Activated naive CD8-positive, alpha-beta T cell (primary cell): ENCODE data around the gene PCID2.
A peak's percentile ranks its signal among the peaks of the same experiment; 100 is the strongest.
"Not testable (repeated sequence)": the region's sequence is repeated elsewhere in the genome, so short reads cannot be mapped to it uniquely, and the experiment has no call there.

Experiments
- H3K27ac Mint-ChIP-seq: one replicate; pipeline ENCODE4 v1.8.0; 2021; ENCODE audit warnings: mixed read lengths
- H3K27me3 Mint-ChIP-seq: one replicate; pipeline ENCODE4 v1.8.0; 2021; ENCODE audit warnings: mixed read lengths
- H3K36me3 Mint-ChIP-seq: one replicate; pipeline ENCODE4 v1.8.0; 2021; ENCODE audit warnings: mixed read lengths
- H3K4me1 Mint-ChIP-seq: one replicate; pipeline ENCODE4 v1.8.0; 2021; ENCODE audit warnings: low read depth, mixed read lengths
- H3K4me3 Mint-ChIP-seq: one replicate; pipeline ENCODE4 v1.8.0; 2021; ENCODE audit warnings: mild to moderate bottlenecking, mixed read lengths
- H3K9me3 Mint-ChIP-seq: one replicate; pipeline ENCODE4 v1.8.0; 2021; ENCODE audit warnings: low read depth, mixed read lengths

PCID2 gene

GRCh38 chr13:113169277-113170272, 38.9 kb downstream of the PCID2 start:
- no peaks in the 10 kb centered on the region for H3K9me3 Mint-ChIP-seq
- peaks cover 15% of the 10 kb centered on the region for H3K36me3 Mint-ChIP-seq
- no peaks in the 10 kb centered on the region for H3K27me3 Mint-ChIP-seq
- H3K27ac Mint-ChIP-seq, result no peak overlapping the region
- H3K4me3 Mint-ChIP-seq, result no peak overlapping the region
- peaks cover 18% of the 10 kb centered on the region for H3K4me1 Mint-ChIP-seq

GRCh38 chr13:113168211-113168610, 40.3 kb downstream of the PCID2 start:
- no peak overlapping the region for H3K4me3 Mint-ChIP-seq
- peaks cover 22% of the 10 kb centered on the region for H3K4me1 Mint-ChIP-seq
- no peak overlapping the region for H3K27ac Mint-ChIP-seq
- H3K27me3 Mint-ChIP-seq, result no peaks in the 10 kb centered on the region
- H3K36me3 Mint-ChIP-seq, result peaks cover 11% of the 10 kb centered on the region
- H3K9me3 Mint-ChIP-seq, result no peaks in the 10 kb centered on the region

GRCh38 chr13:113167575-113167974, 40.9 kb downstream of the PCID2 start:
- H3K4me3 Mint-ChIP-seq, result no peak overlapping the region
- peaks cover 11% of the 10 kb centered on the region for H3K36me3 Mint-ChIP-seq
- no peak overlapping the region for H3K27ac Mint-ChIP-seq
- H3K27me3 Mint-ChIP-seq, result no peaks in the 10 kb centered on the region
- peaks cover 20% of the 10 kb centered on the region for H3K4me1 Mint-ChIP-seq
- H3K9me3 Mint-ChIP-seq, result no peaks in the 10 kb centered on the region

- no peaks in the 10 kb centered on the region for H3K9me3 Mint-ChIP-seq
- no peak overlapping the region for H3K4me3 Mint-ChIP-seq
- H3K4me1 Mint-ChIP-seq, result peaks cover 20% of the 10 kb centered on the region
- H3K27me3 Mint-ChIP-seq, result no peaks in the 10 kb centered on the region
- H3K27ac Mint-ChIP-seq, result no peak overlapping the region
- peaks cover 11% of the 10 kb centered on the region for H3K36me3 Mint-ChIP-seq
Observed at GRCh38 chr13:113167155-113167554, 41.3 kb downstream of the PCID2 start.

GRCh38 chr13:113166681-113167080, 41.8 kb downstream of the PCID2 start:
- H3K4me3 Mint-ChIP-seq, result no peak overlapping the region
- no peaks in the 10 kb centered on the region for H3K9me3 Mint-ChIP-seq
- peaks cover 20% of the 10 kb centered on the region for H3K4me1 Mint-ChIP-seq
- peaks cover 11% of the 10 kb centered on the region for H3K36me3 Mint-ChIP-seq
- H3K27ac Mint-ChIP-seq, result no peak overlapping the region
- H3K27me3 Mint-ChIP-seq, result no peaks in the 10 kb centered on the region

GRCh38 chr13:113166266-113166665, 42.2 kb downstream of the PCID2 start:
- H3K4me3 Mint-ChIP-seq, result no peak overlapping the region
- peaks cover 21% of the 10 kb centered on the region for H3K4me1 Mint-ChIP-seq
- no peaks in the 10 kb centered on the region for H3K27me3 Mint-ChIP-seq
- peaks cover 11% of the 10 kb centered on the region for H3K36me3 Mint-ChIP-seq
- H3K27ac Mint-ChIP-seq, result peak overlapping the region; percentile 19
- no peaks in the 10 kb centered on the region for H3K9me3 Mint-ChIP-seq

GRCh38 chr13:113164492-113164891, 44.0 kb downstream of the PCID2 start:
- Mint-ChIP-seq H3K27me3 (no peaks in the 10 kb centered on the region), H3K4me1 (peaks cover 29% of the 10 kb centered on the region), H3K36me3 (peaks cover 9% of the 10 kb centered on the region), H3K4me3 (no peak overlapping the region), H3K9me3 (no peaks in the 10 kb centered on the region), H3K27ac (no peak overlapping the region)

DNA sequence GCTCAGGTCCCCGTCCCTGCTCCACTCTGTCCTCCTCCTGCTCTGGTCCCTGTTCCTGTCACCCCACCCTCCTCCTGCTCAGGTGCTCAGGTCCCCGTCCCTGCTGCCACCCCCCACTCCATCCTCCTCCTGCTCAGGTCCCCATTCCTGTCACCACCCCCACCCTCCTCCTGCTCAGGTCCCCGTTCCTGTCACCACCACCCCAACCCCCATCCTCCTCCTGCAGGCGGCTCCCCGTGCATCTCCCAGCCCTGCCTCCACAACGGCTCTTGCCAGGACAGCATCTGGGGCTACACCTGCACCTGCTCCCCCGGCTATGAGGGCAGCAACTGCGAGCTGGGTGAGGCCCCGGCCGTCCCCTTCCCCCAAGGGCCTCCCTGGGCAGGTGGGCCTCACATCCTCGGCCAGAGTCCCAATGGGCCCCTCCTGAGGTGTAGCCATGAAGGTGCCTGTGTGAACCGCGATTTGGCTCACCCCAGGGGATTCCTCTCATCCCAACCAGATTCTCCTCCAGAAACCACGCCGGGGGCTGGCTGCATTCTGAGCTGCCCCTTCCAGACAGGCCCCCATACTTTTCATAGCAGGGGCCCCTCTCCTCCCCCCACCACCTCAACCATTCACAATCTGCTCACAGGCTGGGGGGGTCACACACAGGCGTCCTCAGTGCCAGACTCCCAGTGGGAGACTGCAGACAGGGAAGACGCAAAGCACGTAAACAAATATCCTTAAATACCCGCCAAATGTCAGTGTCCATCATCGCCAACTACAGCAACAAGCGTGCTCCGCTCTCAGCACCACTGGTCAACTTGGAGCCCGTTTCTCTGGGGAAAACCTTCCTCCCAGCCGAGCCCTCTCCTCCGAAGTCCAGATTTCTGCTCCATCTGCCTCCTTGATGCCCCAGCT, 45.4 kb downstream of the PCID2 start:
- H3K9me3 Mint-ChIP-seq, result no peaks in the 10 kb centered on the region
- peaks cover 4% of the 10 kb centered on the region for H3K36me3 Mint-ChIP-seq
- H3K4me1 Mint-ChIP-seq, result peaks cover 29% of the 10 kb centered on the region
- peak overlapping the region; percentile 16 for H3K27ac Mint-ChIP-seq
- H3K27me3 Mint-ChIP-seq, result no peaks in the 10 kb centered on the region
- peak overlapping the region; percentile 35 for H3K4me3 Mint-ChIP-seq

- H3K4me1 Mint-ChIP-seq, result peaks cover 29% of the 10 kb centered on the region
- H3K36me3 Mint-ChIP-seq, H3K27me3 Mint-ChIP-seq, H3K9me3 Mint-ChIP-seq, H3K27ac Mint-ChIP-seq, H3K4me3 Mint-ChIP-seq: not testable (repeated sequence)
Observed at GRCh38 chr13:113161975-113162374, 46.5 kb downstream of the PCID2 start.

DNA sequence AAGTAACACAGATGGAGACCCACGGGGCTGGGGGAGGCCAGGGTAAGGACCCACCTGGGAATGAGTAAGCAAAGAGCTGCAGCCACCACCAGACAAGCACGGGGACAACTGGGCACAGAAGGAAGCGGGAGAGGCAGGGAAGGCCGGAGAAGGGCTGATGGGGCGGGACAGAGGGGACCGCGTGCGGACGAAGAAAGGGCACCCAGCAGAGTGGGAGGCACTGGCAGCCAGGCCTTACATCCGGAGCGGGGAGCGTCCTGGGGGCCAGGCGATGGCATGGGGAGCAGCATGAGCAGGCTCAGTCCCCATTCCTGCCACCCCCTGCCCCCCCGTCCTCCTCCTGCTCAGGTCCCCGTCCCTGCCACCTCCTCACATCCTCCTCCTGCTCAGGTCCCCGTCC, 47.0 kb downstream of the PCID2 start:
- Mint-ChIP-seq H3K4me1 (peaks cover 29% of the 10 kb centered on the region), H3K36me3 (no peaks in the 10 kb centered on the region), H3K27me3 (no peaks in the 10 kb centered on the region), H3K9me3 (no peaks in the 10 kb centered on the region), H3K4me3 (peak overlapping the region; percentile 56), H3K27ac (peak overlapping the region; percentile 16)

GRCh38 chr13:113160983-113161382, 47.5 kb downstream of the PCID2 start:
- Mint-ChIP-seq H3K4me3 (peak overlapping the region; percentile 56), H3K27ac (peak overlapping the region; percentile 16), H3K4me1 (peaks cover 25% of the 10 kb centered on the region)

DNA sequence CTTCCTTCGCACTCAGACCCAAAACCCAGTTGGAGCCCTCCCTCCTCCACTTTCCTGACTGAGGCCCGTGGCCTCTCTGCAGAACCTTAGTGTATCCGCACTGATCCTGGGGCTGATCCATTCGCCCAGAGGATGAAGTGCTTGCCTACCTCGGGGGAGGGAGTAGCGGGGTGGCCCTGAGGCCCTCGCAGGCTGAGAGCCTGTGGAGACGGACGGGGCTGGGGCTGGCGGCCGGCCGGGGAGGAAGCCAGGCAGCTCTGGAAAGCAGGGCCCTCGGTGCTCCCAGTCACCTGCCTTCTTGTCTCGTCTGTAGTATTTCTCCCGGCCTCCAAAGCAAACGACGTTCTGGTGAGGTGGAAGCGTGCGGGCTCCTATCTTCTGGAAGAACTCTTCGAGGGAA, 48.8 kb downstream of the PCID2 start:
- peaks cover 21% of the 10 kb centered on the region for H3K4me1 Mint-ChIP-seq
- no peak overlapping the region for H3K27ac Mint-ChIP-seq
- H3K27me3 Mint-ChIP-seq, result no peaks in the 10 kb centered on the region
- H3K4me3 Mint-ChIP-seq, result no peak overlapping the region
- peaks cover 7% of the 10 kb centered on the region for H3K9me3 Mint-ChIP-seq
- peaks cover 3% of the 10 kb centered on the region for H3K36me3 Mint-ChIP-seq

More at GRCh38 chr13:113160983-113161382, 47.5 kb downstream of the PCID2 start:
- H3K27me3 Mint-ChIP-seq, result no peaks in the 10 kb centered on the region
- no peaks in the 10 kb centered on the region for H3K36me3 Mint-ChIP-seq
- H3K9me3 Mint-ChIP-seq, result peaks cover under 1% of the 10 kb centered on the region

DNA sequence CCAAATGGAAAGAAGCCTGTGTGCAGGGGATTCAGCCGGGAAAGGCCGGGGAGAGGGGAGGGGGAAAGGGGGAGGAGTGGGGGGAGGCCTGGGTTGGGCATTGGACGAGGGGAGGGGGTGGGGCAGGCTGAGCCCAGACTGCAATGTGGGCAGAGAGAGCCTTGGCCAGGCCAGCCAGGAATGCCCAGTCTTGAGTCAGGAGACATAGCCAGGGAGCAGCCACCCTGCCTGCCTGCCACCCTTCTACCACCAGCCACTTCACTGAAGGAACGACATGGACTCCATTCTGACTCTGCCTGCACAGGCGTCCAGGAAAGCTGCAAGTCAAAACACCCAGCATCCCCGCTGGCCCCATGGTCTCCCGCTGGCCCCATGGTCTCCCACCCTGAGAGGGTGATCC, 49.5 kb downstream of the PCID2 start:
- Mint-ChIP-seq H3K27ac (no peak overlapping the region), H3K36me3 (peaks cover 3% of the 10 kb centered on the region), H3K9me3 (peaks cover 7% of the 10 kb centered on the region), H3K27me3 (no peaks in the 10 kb centered on the region), H3K4me3 (no peak overlapping the region), H3K4me1 (peaks cover 23% of the 10 kb centered on the region)

DNA sequence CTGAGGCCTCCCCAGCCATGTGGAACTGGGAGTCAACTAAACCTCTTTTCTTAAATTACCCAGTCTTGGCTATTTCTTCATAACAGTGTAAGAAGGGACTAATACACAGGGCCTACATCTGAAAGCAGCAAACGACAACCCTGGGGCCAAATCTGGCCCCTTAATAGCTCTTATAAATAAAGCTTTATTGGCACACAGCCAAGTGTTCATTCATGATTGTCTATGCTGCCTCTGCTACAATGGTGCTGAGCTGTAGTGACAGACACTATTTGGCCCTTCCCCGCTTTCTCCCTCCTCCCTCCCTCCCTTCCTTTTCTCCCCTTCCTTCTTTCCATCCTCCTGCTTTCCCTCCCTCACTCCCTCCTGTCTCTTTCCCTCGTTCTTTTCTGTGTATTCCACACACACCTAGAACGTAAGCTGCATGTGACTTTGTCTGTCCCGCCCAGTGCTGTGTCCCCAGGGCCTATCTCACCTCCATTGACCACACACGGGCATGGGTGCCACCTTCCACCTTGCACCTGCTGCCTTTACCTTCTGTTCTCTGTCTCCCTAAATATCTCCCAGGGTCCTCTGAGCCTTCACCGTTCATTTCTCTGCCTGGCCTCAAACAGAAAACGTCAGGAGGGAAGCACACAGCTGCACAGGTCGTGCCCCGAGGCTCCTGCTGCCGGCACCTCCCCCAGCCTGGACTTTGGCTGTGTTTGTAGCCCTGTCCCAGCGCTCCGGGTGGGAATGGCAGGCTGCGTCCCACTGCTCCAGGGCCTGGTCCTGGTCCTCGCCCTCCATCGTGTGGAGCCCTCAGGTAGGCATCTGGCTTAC, 50.3 kb downstream of the PCID2 start, which contains the start of gene PROZ:
PROZ (plus strand) TSS at position 720 of the 819 bp plus-strand sequence; CDS start at position 733, 13 bp downstream.
- no peak within 1 kb of the TSS for H3K27ac Mint-ChIP-seq
- peaks cover 3% of the 10 kb centered on the region for H3K36me3 Mint-ChIP-seq
- no peaks in the 10 kb centered on the region for H3K27me3 Mint-ChIP-seq
- no peak within 1 kb of the TSS for H3K4me3 Mint-ChIP-seq
- peaks cover 7% of the 10 kb centered on the region for H3K9me3 Mint-ChIP-seq
- peaks cover 22% of the 10 kb centered on the region for H3K4me1 Mint-ChIP-seq
